HEK293 (cell line): ENCODE results near the gene SIGLEC1.

Experiments
- CTCF ChIP-seq: fragments of 450-650 bp; formaldehyde crosslinking; IDR thresholded peaks from 2 replicates; pipeline ENCODE4 v1.5.1; 2016; ENCODE audit warnings: missing biosample characterization, missing genetic modification characterization
- HOXC10 ChIP-seq: sonication (generic); formaldehyde crosslinking; IDR thresholded peaks from 2 replicates; pipeline ENCODE4 v1.8.1; 2023; ENCODE audit warnings: mild to moderate bottlenecking, missing genetic modification reagents
- KLF16 ChIP-seq: fragments of 450-650 bp; formaldehyde crosslinking; IDR thresholded peaks from 2 replicates; pipeline ENCODE4 v1.5.1; 2017; ENCODE audit warnings: missing biosample characterization, missing genetic modification characterization
- ZBTB8A ChIP-seq: fragments of 450-650 bp; formaldehyde crosslinking; IDR thresholded peaks from 2 replicates; pipeline ENCODE4 v1.5.1; 2016; ENCODE audit warnings: missing biosample characterization, missing genetic modification characterization
- ZFHX2 ChIP-seq: fragments of 450-650 bp; formaldehyde crosslinking; conservative IDR thresholded peaks from 2 replicates; pipeline ENCODE4 v1.5.1; 2016; ENCODE audit warnings: missing biosample characterization, missing genetic modification characterization
- ZNF146 ChIP-seq: fragments of 450-650 bp; formaldehyde crosslinking; IDR thresholded peaks from 2 replicates; pipeline ENCODE4 v1.5.1; 2016; ENCODE audit warnings: missing biosample characterization, missing genetic modification characterization
- ZNF184 ChIP-seq: fragments of 450-650 bp; IDR thresholded peaks from 2 replicates; pipeline ENCODE4 v1.5.1; 2018; ENCODE audit warnings: missing biosample characterization, mild to moderate bottlenecking, missing genetic modification characterization
- ZNF24 ChIP-seq: fragments of 450-650 bp; formaldehyde crosslinking; IDR thresholded peaks from 2 replicates; pipeline ENCODE4 v1.5.1; 2016; ENCODE audit warnings: missing biosample characterization, missing genetic modification characterization
- ZNF530 ChIP-seq: fragments of 450-650 bp; formaldehyde crosslinking; IDR thresholded peaks from 2 replicates; pipeline ENCODE4 v1.5.1; 2016; ENCODE audit warnings: low read depth, missing biosample characterization, missing genetic modification characterization
- ZNF639 ChIP-seq: fragments of 450-650 bp; formaldehyde crosslinking; IDR thresholded peaks from 2 replicates; pipeline ENCODE4 v1.5.1; 2016; ENCODE audit warnings: missing biosample characterization, missing genetic modification characterization
- ZNF837 ChIP-seq: fragments of 450-650 bp; formaldehyde crosslinking; IDR thresholded peaks from 2 replicates; pipeline ENCODE4 v1.5.1; 2016; ENCODE audit warnings: missing biosample characterization, missing genetic modification characterization

GRCh38 chr20:3705970-3706739 is 6.2 kb downstream of the SIGLEC1 start:
- TF ChIP-seq ZFHX2 (tag by site-specific recombination) (no peak), HOXC10 (CRISPR knock-in tag) (no peak), ZNF184 (tag by site-specific recombination) (no peak), CTCF (no peak), ZNF24 (tag by site-specific recombination) (no peak), KLF16 (tag by site-specific recombination) (no peak), ZNF530 (tag by site-specific recombination) (no peak), ZBTB8A (no peak), ZNF639 (tag by site-specific recombination) (no peak), ZNF837 (tag by site-specific recombination) (no peak), ZNF146 (no peak)
